Skeletal muscle tissue (tissue), 4 donors: Measurements from ENCODE around the gene MTERF4. TPM values are rescaled to one million over a fixed set of nuclear protein-coding genes. Genes with fewer than 3 reads are reported as not detected.

Experiments
- H3K27ac ChIP-seq: one replicate; pipeline ENCODE4 v1.7.0; 2013; ENCODE audit warnings: mild to moderate bottlenecking, low read depth, low read length, inconsistent platforms
- H3K27me3 ChIP-seq, 3 donors: one replicate each; pipeline ENCODE4 v1.7.0; 2013; ENCODE audit warnings: low read length in 3 of 3; ENCODE audit not compliant: control insufficient read depth in 3 of 3, insufficient read depth in 3 of 3
- H3K36me3 ChIP-seq, 3 donors: one replicate each; pipeline ENCODE4 v1.7.0; 2013; ENCODE audit warnings: low read length in 3 of 3; ENCODE audit not compliant: control insufficient read depth in 3 of 3, insufficient read depth in 3 of 3
- H3K4me1 ChIP-seq, 3 donors: one replicate each; pipeline ENCODE4 v1.7.0; 2013; ENCODE audit warnings: low read length in 3 of 3, mild to moderate bottlenecking in 3 of 3; ENCODE audit not compliant: control insufficient read depth in 3 of 3, insufficient read depth in 3 of 3
- H3K4me3 ChIP-seq, 3 donors: one replicate each; pipeline ENCODE4 v1.7.0; 2013; ENCODE audit warnings: low read length in 3 of 3
- H3K9ac ChIP-seq, 3 donors: one replicate each; pipeline ENCODE4 v1.7.0; 2013; ENCODE audit warnings: low read length in 3 of 3, mild to moderate bottlenecking in 3 of 3, moderate library complexity in 2 of 3, low read depth in 1 of 3
- H3K9me3 ChIP-seq, 3 donors: one replicate each; pipeline ENCODE4 v1.7.0; 2013; ENCODE audit warnings: low read length in 3 of 3; ENCODE audit not compliant: control insufficient read depth in 3 of 3
- total RNA-seq: library from RNA; depleted of rRNA; stranded (reverse); fragments of >200 nt; gene quantifications from one replicate; pipeline ENCODE4 v1.2.3, GENCODE V29; 2014
- donor health status: Osteomylitis.

Gene MTERF4
- total RNA-seq, 1 donor from 2014 or later, result 32.4 TPM

DNA sequence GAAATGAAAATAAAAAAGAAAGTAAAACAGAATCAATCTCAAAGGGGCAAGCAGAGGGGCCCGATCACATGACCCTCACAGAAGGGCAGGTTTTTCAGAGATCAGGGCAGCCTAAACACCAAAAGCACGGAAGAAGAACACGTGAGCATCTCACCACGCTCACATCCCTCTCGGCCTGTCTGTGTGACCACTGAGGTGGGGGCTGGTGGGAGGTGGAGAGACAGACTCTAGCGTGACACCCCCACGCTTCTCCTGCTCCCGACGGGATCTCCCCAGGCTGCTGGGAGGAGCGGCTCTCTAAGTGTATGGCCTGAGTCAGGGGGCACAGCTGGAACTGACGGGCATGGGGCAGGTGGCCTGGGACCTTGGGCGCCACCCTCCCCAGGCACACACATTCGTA lies 23.5 kb upstream of the MTERF4 start:
- Histone ChIP-seq H3K27ac (no peak overlapping the region), H3K27me3 (no peaks in the 10 kb centered on the region), H3K9me3 (no peaks in the 10 kb centered on the region), H3K4me3 (no peak overlapping the region), H3K36me3 (peaks cover 0 to 3% (median 0%) of the 10 kb centered on the region in 3 donors), H3K4me1 (no peaks in the 10 kb centered on the region), H3K9ac (no peak overlapping the region)

DNA sequence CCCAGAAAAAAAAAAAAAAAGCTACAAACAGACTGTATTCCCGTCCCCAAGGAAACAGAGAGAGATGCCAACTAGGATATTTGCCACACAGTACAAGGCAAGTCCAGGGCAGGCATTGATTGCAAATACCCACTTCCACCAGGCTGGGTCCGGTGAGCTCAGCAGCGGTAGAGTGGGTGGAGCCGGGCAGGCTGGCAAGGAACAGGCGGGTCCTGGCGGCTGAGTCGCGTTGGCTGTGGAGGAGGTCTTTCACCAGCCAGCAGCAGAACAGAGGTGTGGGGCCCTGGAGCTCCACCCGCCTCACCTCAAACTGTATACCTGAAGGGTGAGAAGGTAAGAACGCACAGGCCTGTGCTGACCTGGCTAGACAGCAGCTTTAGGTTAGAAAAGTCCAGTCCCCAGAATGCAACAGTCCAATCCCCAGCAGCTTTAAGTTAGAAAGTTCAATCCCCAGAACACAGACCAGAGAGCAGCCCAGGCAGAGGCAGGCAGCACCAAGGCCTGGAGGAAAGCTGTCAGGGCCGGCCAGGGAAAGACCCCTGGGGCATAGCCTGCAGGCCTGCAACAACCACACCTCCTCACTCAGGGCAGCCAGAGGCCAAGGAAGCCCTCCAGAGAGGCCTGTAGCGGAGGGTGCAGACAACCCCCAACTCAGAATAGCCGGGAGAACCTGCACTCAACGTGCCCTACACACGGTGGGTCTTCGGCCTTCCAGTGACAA lies 21.9 kb upstream of the MTERF4 start:
- Histone ChIP-seq H3K4me3 (no peak overlapping the region), H3K9ac (no peak overlapping the region), H3K27ac (no peak overlapping the region), H3K36me3 (peaks cover 0 to 3% (median 0%) of the 10 kb centered on the region in 3 donors), H3K27me3 (no peaks in the 10 kb centered on the region), H3K4me1 (no peaks in the 10 kb centered on the region), H3K9me3 (no peaks in the 10 kb centered on the region)

GRCh38 chr2:241122376-241123002 lies 20.4 kb upstream of the MTERF4 start:
- Histone ChIP-seq H3K9me3 (no peaks in the 10 kb centered on the region), H3K27ac (no peak overlapping the region), H3K9ac (no peak overlapping the region), H3K36me3 (peaks cover 0 to 3% (median 0%) of the 10 kb centered on the region in 3 donors), H3K27me3 (no peaks in the 10 kb centered on the region), H3K4me3 (no peak overlapping the region), H3K4me1 (no peaks in the 10 kb centered on the region)

GRCh38 chr2:241121008-241121407 lies 18.9 kb upstream of the MTERF4 start:
- H3K9me3 ChIP-seq, result no peaks in the 10 kb centered on the region
- H3K27ac ChIP-seq, result no peak overlapping the region
- H3K4me3 ChIP-seq, result no peak overlapping the region
- H3K36me3 ChIP-seq, result peaks cover 0 to 3% (median 0%) of the 10 kb centered on the region in 3 donors
- H3K9ac ChIP-seq, result no peak overlapping the region
- no peaks in the 10 kb centered on the region for H3K27me3 ChIP-seq
- H3K4me1 ChIP-seq, result no peaks in the 10 kb centered on the region

DNA sequence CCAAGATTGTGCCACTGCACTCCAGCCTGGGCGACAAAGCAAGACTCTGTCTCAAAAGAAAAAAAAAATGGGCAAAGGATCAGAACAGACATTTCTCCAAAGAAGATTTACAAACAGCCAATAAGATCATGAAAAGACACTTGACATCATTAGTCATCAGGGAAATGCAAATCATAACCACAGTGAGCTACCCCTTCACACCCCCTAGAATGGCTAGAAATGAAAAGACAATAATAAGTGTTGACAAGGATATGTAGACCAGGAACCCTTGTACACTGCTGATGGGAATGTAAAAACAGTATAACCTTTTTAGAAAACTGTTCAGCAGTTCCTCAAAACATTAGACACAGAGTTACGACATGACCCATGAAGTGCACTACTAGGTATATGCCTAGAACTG lies 18.4 kb upstream of the MTERF4 start:
- Histone ChIP-seq H3K4me1 (no peaks in the 10 kb centered on the region), H3K9ac (no peak overlapping the region), H3K27me3 (no peaks in the 10 kb centered on the region), H3K27ac (no peak overlapping the region), H3K9me3 (no peaks in the 10 kb centered on the region), H3K4me3 (no peak overlapping the region), H3K36me3 (peaks cover 0 to 3% (median 0%) of the 10 kb centered on the region in 3 donors)

- Histone ChIP-seq H3K9me3 (no peaks in the 10 kb centered on the region), H3K4me3 (no peak overlapping the region), H3K27me3 (no peaks in the 10 kb centered on the region), H3K9ac (no peak overlapping the region), H3K27ac (no peak overlapping the region), H3K36me3 (peaks cover 0 to 3% (median 0%) of the 10 kb centered on the region in 3 donors), H3K4me1 (no peaks in the 10 kb centered on the region)
These were observed 16.8 kb upstream of the MTERF4 start for GRCh38 chr2:241118737-241119505.

GRCh38 chr2:241116606-241117560 lies 14.8 kb upstream of the MTERF4 start:
- Histone ChIP-seq H3K4me1 (no peaks in the 10 kb centered on the region), H3K9ac (no peak overlapping the region), H3K9me3 (no peaks in the 10 kb centered on the region), H3K27me3 (no peaks in the 10 kb centered on the region), H3K27ac (no peak overlapping the region), H3K4me3 (no peak overlapping the region), H3K36me3 (peaks cover 0 to 3% (median 2%) of the 10 kb centered on the region in 3 donors)

DNA sequence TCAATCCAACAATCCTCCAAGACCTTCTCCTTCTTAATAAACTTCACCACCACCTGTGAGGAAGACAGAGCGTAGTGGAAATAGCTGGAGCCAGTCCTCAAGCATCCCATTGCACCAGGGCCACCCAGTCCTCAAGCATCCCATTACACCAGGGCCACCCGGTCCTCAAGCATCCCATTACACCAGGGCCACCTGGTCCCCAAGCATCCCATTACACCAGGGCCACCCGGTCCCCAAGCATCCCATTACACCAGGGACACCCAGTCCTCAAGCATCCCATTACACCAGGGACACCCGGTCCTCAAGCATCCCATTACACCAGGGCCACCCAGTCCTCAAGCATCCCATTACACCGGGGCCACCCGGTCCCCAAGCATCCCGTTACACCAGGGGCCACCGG lies 13.3 kb upstream of the MTERF4 start:
- Histone ChIP-seq H3K27me3 (no peaks in the 10 kb centered on the region), H3K4me3 (no peak overlapping the region), H3K4me1 (no peaks in the 10 kb centered on the region), H3K9me3 (no peaks in the 10 kb centered on the region), H3K27ac (no peak overlapping the region), H3K36me3 (peaks cover 0 to 2% (median 0%) of the 10 kb centered on the region in 3 donors), H3K9ac (no peak overlapping the region)

DNA sequence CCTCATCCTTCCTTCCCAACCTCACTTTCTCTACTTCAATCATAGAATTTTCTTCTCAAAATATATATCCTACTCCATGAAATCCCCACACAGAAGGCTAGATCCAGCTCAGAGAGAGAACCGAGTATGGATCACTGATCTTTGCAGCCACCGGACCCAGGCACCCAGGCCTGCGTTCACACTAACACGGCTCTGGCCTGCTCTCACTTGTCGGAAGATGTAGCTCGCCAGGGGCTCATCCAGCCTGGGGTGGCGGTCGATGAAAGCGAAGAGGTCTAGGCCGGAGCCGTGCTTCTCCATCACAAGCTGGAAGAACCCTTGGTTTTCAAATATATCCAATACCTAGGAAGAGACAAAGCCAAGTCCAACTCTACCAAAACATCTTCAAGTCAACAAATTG lies 12.7 kb upstream of the MTERF4 start:
- no peaks in the 10 kb centered on the region for H3K9me3 ChIP-seq

More for the DNA sequence above, 12.7 kb upstream of the MTERF4 start:
- Histone ChIP-seq H3K4me1 (no peaks in the 10 kb centered on the region), H3K27ac (no peak overlapping the region), H3K27me3 (no peaks in the 10 kb centered on the region), H3K36me3 (peaks cover 0 to 2% (median 0%) of the 10 kb centered on the region in 3 donors), H3K4me3 (no peak overlapping the region), H3K9ac (no peak overlapping the region)
